Caco-2 (cell line): ENCODE data around the gene VCP. TPM values are rescaled to one million over a fixed set of nuclear protein-coding genes. Genes with fewer than 3 reads are reported as not detected.

Experiments
- BruUV-seq: library from RNA; stranded (reverse); fragments of 400-500 nt; replicated peaks from 2 replicates; lab custom pipeline; 2021; lab: Mats Ljungman, UMichigan
- CTCF ChIA-PET: fragments of 300-600 bp; sonication (Branson Sonifier 250); formaldehyde crosslinking; loops from one replicate; lab custom pipeline; 2022; ENCODE audit warnings: antibody characterized with exemption; lab: Charles Lee
- POLR2A ChIA-PET: fragments of 300-600 bp; sonication (Branson Sonifier 250); formaldehyde crosslinking; loops from one replicate; lab custom pipeline; 2022; ENCODE audit warnings: antibody characterized with exemption; lab: Charles Lee
- DNase-seq, 2 experiments: peaks; one replicate each; pipeline versions ENCODE4 v3.0.0 to v3.0.0-alpha.2; 2020 to 2022
- H3K27me3 ChIP-seq: replicated peaks from 2 replicates; pipeline ENCODE4 v1.6.0; 2011; ENCODE audit warnings: low read length; ENCODE audit not compliant: control insufficient read depth, insufficient read depth
- H3K36me3 ChIP-seq: 2 replicates; pipeline ENCODE4 v1.5.1; 2011; ENCODE audit warnings: low read length; ENCODE audit not compliant: control insufficient read depth, insufficient read depth
- H3K4me1 ChIP-seq: fragments of 250-450 bp; sonication (Bioruptor Pico); 2 replicates; pipeline ENCODE4 v1.5.1; 2020; ENCODE audit warnings: mild to moderate bottlenecking
- H3K4me3 ChIP-seq: 2 replicates; pipeline ENCODE4 v1.5.1; 2011; ENCODE audit warnings: low read depth, mild to moderate bottlenecking, control low read depth, low read length
- H3K9me3 ChIP-seq: fragments of 250-450 bp; sonication (Bioruptor Pico); 2 replicates; pipeline ENCODE4 v1.5.1; 2020; ENCODE audit warnings: mild to moderate bottlenecking, moderate library complexity
- H3K27ac Mint-ChIP-seq: one replicate; pipeline ENCODE4 v1.8.0; 2022; ENCODE audit warnings: mixed read lengths; ENCODE audit not compliant: unreplicated experiment
- H3K27me3 Mint-ChIP-seq: one replicate; pipeline ENCODE4 v1.8.0; 2022; ENCODE audit warnings: mixed read lengths; ENCODE audit not compliant: insufficient read depth, unreplicated experiment
- H3K36me3 Mint-ChIP-seq: one replicate; pipeline ENCODE4 v1.8.0; 2022; ENCODE audit warnings: mild to moderate bottlenecking, mixed read lengths; ENCODE audit not compliant: insufficient read depth, unreplicated experiment
- H3K4me1 Mint-ChIP-seq: one replicate; pipeline ENCODE4 v1.8.0; 2022; ENCODE audit warnings: low read depth, mixed read lengths; ENCODE audit not compliant: unreplicated experiment
- H3K4me3 Mint-ChIP-seq: one replicate; pipeline ENCODE4 v1.8.0; 2022; ENCODE audit warnings: mild to moderate bottlenecking, moderate library complexity, mixed read lengths; ENCODE audit not compliant: unreplicated experiment
- H3K9me3 Mint-ChIP-seq: one replicate; pipeline ENCODE4 v1.8.0; 2022; ENCODE audit warnings: mixed read lengths; ENCODE audit not compliant: unreplicated experiment
- intact Hi-C: fragments of 100-400 bp; cut with micrococcal nuclease; formaldehyde crosslinking; loops from one replicate; pipeline ENCODE4 v1.10.0; 2022; ENCODE audit not compliant: unreplicated experiment
- total RNA-seq: library from RNA; stranded (reverse); gene quantifications from 2 replicates; pipeline ENCODE4 v1.2.3, GENCODE V29; 2022
- TF ChIP-seq, protein P1 (sequence below), 2 experiments: fragments of 200-600 bp in 1 of 2; IDR thresholded peaks; 1 replicate in 1 of 2; 2 replicates in 1 of 2; pipeline versions ENCODE4 v1.5.1 to v1.8.0; 2011 to 2022; ENCODE audit warnings: antibody characterized with exemption in 1 of 2, control low read depth in 1 of 2, inconsistent platforms in 1 of 2, low read depth in 1 of 2, low read length in 1 of 2, mild to moderate bottlenecking in 1 of 2, moderate library complexity in 1 of 2; ENCODE audit not compliant: insufficient read depth in 1 of 2, severe bottlenecking in 1 of 2, unreplicated experiment in 1 of 2

VCP gene
- total RNA-seq, 1 experiment from 2014 or later = 281 TPM

DNA sequence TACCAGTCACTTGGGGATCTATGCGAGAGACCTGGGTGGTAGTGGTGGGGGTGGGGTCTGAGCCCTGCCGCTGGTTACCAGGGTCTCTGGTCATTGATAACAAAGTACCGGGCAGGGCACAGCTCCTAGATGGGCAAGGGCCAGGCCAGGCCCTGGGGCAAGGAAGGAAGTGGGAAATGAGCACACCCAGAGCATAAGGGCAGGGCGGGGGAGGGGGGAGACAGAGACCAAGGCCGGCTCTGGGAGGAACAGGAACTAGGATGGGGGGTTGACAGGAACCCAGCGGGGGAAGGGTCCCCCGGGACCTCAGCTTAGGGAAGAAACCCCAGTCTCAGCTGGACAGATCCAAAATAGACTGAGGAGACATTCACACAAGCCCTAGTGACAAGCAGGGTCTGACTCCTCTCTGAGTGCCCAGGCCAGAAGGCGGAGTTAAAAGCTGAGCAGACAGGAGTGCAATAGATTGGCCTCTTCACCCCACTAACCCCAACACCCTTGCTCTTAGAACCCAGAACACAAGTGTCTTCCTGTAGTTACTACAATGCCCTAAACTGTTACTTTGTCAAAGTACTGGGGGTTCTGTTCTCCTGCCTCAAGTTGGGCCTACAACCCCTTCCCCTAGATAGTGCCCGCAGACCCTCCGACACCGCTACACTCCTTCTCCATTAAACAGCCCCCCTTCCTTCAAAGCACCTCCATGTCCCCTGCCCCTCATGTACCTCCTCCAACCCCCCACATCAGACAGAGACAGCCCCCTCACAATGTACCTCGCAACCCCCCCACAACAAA lies 42.6 kb upstream of the VCP start:
- Histone ChIP-seq H3K4me1 (peaks cover 32% of the 10 kb centered on the region), H3K36me3 (no peaks in the 10 kb centered on the region), H3K4me3 (peak overlapping the region; percentile 92), H3K9me3 (no peaks in the 10 kb centered on the region), H3K27me3 (no peaks in the 10 kb centered on the region)
- Mint-ChIP-seq H3K27ac (peak overlapping the region; percentile 68), H3K9me3 (no peaks in the 10 kb centered on the region), H3K4me3 (peak overlapping the region; percentile 91), H3K36me3 (peaks cover 23% of the 10 kb centered on the region), H3K27me3 (no peaks in the 10 kb centered on the region), H3K4me1 (peaks cover 27% of the 10 kb centered on the region)
- TF ChIP-seq, protein P1, sequence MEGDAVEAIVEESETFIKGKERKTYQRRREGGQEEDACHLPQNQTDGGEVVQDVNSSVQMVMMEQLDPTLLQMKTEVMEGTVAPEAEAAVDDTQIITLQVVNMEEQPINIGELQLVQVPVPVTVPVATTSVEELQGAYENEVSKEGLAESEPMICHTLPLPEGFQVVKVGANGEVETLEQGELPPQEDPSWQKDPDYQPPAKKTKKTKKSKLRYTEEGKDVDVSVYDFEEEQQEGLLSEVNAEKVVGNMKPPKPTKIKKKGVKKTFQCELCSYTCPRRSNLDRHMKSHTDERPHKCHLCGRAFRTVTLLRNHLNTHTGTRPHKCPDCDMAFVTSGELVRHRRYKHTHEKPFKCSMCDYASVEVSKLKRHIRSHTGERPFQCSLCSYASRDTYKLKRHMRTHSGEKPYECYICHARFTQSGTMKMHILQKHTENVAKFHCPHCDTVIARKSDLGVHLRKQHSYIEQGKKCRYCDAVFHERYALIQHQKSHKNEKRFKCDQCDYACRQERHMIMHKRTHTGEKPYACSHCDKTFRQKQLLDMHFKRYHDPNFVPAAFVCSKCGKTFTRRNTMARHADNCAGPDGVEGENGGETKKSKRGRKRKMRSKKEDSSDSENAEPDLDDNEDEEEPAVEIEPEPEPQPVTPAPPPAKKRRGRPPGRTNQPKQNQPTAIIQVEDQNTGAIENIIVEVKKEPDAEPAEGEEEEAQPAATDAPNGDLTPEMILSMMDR (IDR thresholded peaks at IDR 0.05; ENCODE audit: insufficient read depth in 1 of 2, low read depth in 1 of 2, low read length in 1 of 2, severe bottlenecking in 1 of 2, unreplicated experiment in 1 of 2) = no peak
- CTCF ChIA-PET = interaction anchor here (0.6 to 3.0 kb wide), 13 partner anchors 9 to 477 kb away, joined by 3 to 54 read pairs (median 5); partner anchors contain the start of genes SIGMAR1, STOML2, UNC13B and VCP
- no TSS peak for BruUV-seq
- DNase-seq = peak in 1 of 2 experiments; percentile 41
- intact Hi-C loops = loop anchor here (1.0 to 10.0 kb wide), 4 partner anchors 12 to 620 kb away; partner anchors contain the start of genes CREB3, STOML2 and TLN1
- POLR2A ChIA-PET = interaction anchor here (0.5 to 3.3 kb wide), 8 partner anchors 12 to 144 kb away, joined by 3 to 26 read pairs (median 6); partner anchors contain the start of genes FANCG, PIGO, STOML2 and UNC13B

DNA sequence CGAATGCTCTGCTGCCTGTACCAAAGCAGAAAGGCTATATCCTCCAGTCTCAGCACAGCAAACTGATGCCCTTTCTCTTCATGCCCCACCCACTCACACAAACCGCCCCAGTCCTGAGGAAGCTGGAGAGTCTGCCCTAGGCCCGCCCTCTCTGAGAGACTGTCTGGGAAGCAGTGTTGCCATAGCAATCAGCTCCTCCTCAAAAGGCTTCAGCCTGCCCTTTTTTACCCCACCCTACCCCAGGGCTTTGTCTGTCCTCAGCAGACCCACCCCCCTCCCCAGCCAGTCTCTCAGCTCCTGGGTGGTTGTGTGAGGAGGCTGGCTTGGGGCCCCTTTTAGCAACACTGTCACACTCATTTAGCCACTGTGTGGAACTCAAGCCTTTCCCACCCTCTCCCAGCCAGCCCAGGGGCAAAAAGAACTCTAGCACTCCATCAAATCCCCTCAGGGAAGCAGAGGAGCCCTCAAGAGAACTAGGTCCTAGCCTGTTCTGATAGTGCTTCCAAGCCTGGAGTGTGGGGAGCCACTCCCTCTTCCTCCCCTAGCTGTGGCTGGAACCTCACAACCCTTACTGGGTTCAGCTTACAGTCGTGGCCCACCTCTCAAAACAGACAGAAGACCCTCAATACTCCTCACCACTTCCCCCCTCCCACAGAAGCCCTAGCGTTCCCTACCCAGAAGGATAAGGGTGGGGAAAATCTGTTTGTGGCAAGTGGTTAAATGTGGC lies 41.9 kb upstream of the VCP start:
- no peaks in the 10 kb centered on the region for H3K27me3 Mint-ChIP-seq
- H3K36me3 Mint-ChIP-seq = peaks cover 28% of the 10 kb centered on the region
- BruUV-seq = no TSS peak
- TF ChIP-seq, protein P1 (IDR thresholded peaks at IDR 0.05; ENCODE audit: insufficient read depth in 1 of 2, low read depth in 1 of 2, low read length in 1 of 2, severe bottlenecking in 1 of 2, unreplicated experiment in 1 of 2) = no peak
- H3K9me3 ChIP-seq = no peaks in the 10 kb centered on the region
- ChIA-PET POLR2A (interaction anchor here (0.5 to 3.3 kb wide), 2 partner anchors 11 to 40 kb away, joined by 3 to 26 read pairs; partner anchors contain the start of gene STOML2), CTCF (interaction anchor here (0.9 kb wide), 1 partner anchor 439 kb away, joined by 5 read pairs; no protein-coding TSS in a partner anchor)
- no peaks in the 10 kb centered on the region for H3K36me3 ChIP-seq
- peaks cover 32% of the 10 kb centered on the region for H3K4me1 ChIP-seq
- peak overlapping the region; percentile 35 for H3K27ac Mint-ChIP-seq
- no peaks in the 10 kb centered on the region for H3K9me3 Mint-ChIP-seq
- H3K27me3 ChIP-seq = no peaks in the 10 kb centered on the region
- H3K4me1 Mint-ChIP-seq = peaks cover 27% of the 10 kb centered on the region
- peak overlapping the region; percentile 91 for H3K4me3 Mint-ChIP-seq
- H3K4me3 ChIP-seq = peak overlapping the region; percentile 92
- intact Hi-C loops = loop anchor here (5.0 to 10.0 kb wide), 2 partner anchors 488 to 621 kb away; partner anchors contain the start of genes CREB3 and TLN1
- DNase-seq = peak; percentile 66 to 83
